GM12891 (cell line): ENCODE measurements around the gene VPS13C.

Source experiments
- PAX5 ChIP-seq: IDR thresholded peaks from 2 replicates; pipeline ENCODE4 v1.6.1; 2011; ENCODE audit warnings: low read length, moderate library complexity, mild to moderate bottlenecking; ENCODE audit not compliant: insufficient read depth, severe bottlenecking
- POLR2A ChIP-seq: IDR thresholded peaks from 2 replicates; pipeline ENCODE4 v1.6.1; 2011; ENCODE audit warnings: low read depth, low read length, control low read depth
- POLR2AphosphoS5 ChIP-seq: IDR thresholded peaks from 2 replicates; pipeline ENCODE4 v1.6.1; 2011; ENCODE audit warnings: low read depth, low read length, control low read depth
- POU2F2 ChIP-seq: IDR thresholded peaks from 2 replicates; pipeline ENCODE4 v1.6.1; 2011; ENCODE audit warnings: low read depth, mild to moderate bottlenecking, control low read depth, low read length, moderate library complexity
- SPI1 ChIP-seq: IDR thresholded peaks from 2 replicates; pipeline ENCODE4 v1.6.1; 2011; ENCODE audit warnings: low read depth, low read length, control low read depth
- TAF1 ChIP-seq: IDR thresholded peaks from 2 replicates; pipeline ENCODE4 v1.6.1; 2011; ENCODE audit warnings: low read depth, low read length, control low read depth

GRCh38 chr15:61812476-61812875 lies 247.8 kb downstream of the VPS13C start:
- TF ChIP-seq PAX5 (no peak), POLR2A (no peak), POLR2AphosphoS5 (no peak), TAF1 (no peak), SPI1 (no peak), POU2F2 (no peak)
